NOMO-1 treated with dmso at 0.1 percent for 144 hours (cell line): Measurements from ENCODE around the gene TMED7.

Experiments
- DNase-seq: peaks from one replicate; lab custom pipeline; 2025; ENCODE audit not compliant: unreplicated experiment; lab: John Stamatoyannopoulos, UW

The TMED7 gene

DNA sequence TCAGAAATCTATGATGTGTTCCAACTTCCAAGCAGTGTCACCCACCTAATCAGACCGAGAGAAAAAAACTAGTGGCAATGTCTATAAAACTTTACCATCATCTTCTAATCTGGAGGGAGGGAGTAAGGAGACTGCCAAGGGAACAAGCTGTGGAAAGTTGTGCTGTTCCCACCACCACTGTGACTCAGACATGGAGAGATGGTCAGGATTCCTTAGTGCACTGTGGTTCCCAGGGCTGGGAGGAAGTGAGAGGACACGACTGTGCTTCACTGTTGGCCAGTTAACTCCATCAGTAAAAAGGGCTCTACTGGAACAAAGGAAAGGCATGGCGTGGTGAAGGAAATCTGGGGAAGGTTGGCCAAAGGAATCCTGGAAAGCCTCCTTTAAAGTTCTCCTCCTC lies 42.4 kb downstream of the TMED7 start:
- no peak for DNase-seq

DNA sequence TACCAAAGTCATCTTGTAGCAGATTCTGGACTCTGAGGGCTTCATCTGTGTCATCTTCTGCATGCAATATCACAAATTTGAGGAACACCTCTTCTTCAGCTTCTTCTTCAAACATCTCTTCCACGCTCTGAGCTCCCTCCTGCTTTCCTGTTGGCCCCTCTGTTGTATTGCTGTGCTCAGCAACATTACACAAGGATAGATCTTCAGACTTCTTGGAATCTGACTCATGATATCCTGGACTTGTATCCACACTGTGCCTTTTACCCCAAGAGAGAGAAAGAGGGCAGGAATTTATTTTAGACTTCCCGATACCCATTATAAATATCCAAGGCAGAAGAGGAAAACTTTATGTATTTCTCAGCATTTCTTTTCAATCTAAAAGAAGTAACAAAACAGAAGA lies 44.9 kb downstream of the TMED7 start:
- no peak for DNase-seq

DNA sequence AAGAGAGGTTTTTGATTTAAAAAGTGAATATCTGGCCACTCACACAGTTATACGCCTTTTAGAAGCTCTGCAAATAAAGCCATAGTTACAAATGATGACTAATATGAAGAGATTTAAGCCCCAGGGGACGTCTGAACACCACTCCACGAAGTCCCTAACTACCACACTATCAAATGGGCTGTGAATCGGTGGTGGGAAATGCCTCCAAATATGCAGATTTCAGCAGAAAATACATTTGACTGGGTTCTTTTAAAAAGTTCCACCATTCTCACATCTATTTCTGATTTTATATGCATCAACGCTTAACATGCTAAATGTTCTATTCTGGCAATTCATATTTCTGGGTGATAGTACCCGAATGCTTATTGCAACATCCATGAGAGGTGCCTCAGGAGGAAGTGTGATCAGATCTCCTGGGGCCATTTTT lies 46.1 kb downstream of the TMED7 start:
- no peak for DNase-seq

DNA sequence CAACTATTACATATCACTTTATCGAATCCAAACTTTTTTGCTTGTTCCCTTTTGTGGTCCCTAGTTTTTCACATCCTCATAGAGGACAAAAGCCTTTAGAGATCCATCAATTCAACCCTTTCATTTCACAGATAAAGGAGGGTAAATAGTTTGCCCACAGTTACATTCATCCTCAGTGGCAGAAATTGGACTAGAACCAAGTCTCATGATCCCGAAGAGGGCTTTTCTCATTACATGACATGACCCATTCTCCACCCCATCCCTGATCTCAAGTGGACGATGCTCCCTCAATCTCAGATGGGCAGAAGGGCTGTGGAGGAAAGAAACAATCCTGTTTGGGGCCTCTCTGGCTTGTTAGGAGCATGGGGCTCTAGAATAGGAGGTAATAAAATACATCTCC lies 46.6 kb downstream of the TMED7 start:
- DNase-seq, result no peak

DNA sequence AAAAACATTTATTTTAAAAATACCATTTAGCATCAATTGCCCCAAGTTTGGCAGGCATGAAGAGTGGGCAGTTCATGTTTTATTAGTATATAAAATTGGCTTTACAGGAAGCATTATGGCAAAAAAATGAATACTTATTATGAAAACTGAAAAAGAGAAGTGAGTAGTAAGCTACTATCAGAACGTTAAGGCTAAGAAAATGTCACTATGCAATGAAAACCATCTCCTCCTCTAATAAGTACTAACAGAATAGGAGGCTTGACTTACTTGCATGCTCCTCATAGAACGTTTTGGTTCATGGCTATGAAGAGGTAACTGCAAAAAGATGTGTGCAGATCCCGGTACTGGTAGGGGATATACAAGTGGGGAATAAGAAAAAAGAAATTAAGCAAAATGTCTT lies 47.2 kb downstream of the TMED7 start:
- no peak for DNase-seq

DNA sequence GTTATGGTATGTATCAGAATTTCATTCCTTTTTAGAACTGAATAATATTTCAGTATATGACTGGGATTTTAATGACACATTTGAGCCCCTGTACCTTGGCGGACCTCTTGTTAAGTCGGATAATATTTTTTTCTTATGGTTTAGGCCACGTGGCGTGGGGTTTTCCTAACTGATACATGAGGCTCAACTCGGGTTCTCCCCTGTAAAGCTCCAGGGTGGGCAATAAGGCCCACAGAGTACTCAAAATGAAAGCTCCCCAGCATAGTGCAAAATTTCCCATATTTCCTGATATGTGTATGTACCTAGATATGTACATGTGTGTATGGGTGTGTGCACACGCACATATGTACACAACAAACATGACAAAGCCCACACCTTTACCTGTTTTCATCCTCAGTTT lies 48.1 kb downstream of the TMED7 start:
- DNase-seq, result no peak

DNA sequence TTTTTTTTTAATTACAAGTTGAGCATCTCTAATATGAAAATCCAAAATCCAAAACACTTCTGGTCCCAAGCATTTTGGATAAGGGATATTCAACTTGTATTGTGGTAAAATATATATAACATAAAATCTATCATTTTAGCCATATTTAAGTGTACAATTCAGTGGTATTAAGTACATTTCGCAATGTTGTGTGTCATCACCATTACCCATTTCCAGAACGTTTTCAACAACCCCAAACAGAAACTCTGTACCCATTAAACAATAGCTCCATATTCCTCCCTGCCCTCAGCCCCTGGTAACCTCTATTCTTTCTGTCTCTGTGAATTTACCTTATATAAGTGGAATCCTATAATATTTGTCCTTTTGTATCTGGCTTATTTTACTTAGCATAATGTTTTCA lies 48.5 kb downstream of the TMED7 start:
- no peak for DNase-seq

DNA sequence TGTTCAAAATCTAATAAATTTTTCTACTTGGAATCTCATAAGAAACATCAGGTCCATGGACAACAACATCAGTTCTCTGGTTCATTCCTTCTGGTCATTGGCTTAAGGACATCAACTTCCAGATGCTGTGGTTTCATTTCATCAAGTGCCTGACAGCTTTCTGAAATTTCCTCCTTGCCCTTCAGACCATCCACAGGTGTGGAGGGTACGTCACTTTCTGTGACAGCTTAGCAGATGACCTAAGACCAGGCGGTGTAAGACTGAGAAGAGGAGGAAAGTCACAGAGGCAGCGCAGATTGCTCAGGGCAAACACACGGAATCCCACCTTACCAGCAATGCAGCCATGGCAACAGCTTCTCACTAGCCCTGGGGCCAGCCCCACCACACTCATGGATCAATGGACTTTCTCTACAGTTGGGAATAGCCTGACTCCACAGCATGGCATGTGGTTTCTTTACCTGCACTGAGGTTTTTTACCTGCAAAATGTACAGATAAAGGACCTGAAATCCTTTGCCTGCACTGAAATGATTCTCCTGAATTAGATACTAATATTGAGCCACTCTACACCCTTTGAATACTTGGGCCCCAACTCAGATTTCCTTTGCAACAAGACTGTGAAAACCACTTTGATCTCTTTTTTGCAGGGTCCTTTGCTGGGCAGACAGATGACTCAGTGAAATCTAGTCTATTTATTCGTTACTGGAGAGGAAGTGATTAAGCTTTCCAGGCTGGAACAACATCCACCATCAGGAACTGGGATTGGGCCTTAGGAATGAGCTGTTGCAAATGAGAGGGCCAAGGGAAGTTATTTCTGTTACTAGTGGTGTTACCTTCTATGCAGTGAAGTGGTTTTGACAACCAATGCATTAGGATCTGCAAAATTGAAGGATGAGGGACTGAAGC lies 50.4 kb downstream of the TMED7 start:
- no peak for DNase-seq

DNA sequence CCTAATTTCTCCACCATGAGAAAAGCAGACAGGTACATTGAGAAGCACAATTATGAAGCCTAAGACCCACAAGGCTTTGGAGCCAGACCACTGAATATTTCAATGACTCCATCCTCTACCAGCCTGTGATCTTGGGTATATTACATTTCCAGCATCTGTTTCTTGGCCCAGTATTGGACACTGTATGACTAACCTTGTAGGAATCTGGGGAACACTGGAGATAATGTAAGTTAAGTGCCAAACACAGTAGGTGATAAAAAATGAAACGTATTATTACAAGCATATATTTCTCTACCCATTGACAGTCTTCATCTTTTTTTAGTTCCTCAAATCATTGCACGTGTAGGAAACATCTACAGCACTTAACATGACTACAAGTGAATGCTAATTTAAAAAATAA lies 52.7 kb downstream of the TMED7 start:
- DNase-seq, result no peak

DNA sequence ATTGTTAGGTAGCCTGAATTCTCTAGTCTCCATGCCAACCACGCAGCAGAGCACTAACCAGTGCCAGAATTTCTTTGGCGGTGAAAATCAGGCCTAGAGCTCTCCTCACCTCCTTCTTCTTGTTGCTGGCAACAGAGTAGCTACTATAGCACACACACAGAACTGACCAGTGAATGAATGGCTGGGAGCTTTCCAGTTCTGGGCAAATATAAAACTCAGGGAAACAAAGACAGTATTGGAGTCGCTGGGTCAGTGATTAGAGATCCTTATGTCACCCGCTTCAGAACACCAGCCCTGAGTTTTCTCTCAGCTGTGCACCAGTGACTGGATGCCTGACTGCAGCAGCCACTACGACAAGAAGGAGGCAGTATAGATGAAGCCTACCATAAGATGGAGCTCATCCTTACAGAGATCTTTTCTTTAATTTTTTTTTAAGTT lies 54.4 kb downstream of the TMED7 start:
- no peak for DNase-seq

DNA sequence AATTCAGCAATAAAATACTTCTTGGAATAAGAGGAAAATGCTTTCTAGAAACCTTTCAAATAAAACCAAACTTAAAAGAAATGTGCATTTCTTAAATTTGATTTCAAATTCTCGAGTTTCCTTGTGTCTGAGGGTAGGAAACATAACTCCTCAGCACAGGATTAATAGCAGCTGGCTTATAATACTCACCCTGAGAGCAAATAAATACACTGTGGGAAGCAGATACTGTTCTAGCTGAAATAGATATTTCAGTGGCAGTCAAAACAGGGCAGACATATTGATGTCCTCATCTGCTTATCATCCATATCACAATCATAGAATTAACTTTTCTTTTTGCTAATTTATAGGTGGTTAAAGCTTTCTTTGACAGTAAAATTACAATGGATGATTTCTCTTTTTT lies 57.2 kb downstream of the TMED7 start:
- no peak for DNase-seq

DNA sequence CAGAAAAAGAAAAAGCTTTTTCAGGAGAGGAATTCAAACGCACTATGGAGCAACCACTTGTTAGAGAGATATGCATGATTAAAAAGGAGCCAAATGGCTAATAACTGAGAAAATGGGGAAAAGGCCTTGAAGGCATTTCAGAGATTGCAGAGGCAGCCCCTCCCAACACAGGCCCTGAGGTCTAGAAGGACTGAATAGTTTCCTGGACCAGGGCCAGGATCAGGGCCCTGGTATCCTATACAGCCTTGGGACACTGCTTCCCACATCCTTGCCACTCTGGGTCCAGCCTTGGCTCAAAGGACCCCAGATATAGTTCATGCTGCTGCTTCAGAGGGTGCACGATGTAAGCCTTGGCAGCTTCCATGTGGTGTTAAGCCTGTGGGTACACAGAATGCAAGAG lies 60.6 kb downstream of the TMED7 start:
- DNase-seq, result no peak
